HG03095 (cell line): ENCODE results near the gene CACTIN.

Experiments
- ATAC-seq: cut with Tn5 transposase; IDR thresholded peaks from one replicate; pipeline ENCODE4 v1.9.1; 2021; ENCODE audit warnings: moderate library complexity; ENCODE audit not compliant: unreplicated experiment

CACTIN gene

GRCh38 chr19:3646336-3647092 is 19.9 kb upstream of the CACTIN start:
- ATAC-seq = no peak

GRCh38 chr19:3645726-3646125 is 19.1 kb upstream of the CACTIN start:
- no peak for ATAC-seq

- ATAC-seq = no peak
Measured at GRCh38 chr19:3645067-3645396, 18.4 kb upstream of the CACTIN start.

DNA sequence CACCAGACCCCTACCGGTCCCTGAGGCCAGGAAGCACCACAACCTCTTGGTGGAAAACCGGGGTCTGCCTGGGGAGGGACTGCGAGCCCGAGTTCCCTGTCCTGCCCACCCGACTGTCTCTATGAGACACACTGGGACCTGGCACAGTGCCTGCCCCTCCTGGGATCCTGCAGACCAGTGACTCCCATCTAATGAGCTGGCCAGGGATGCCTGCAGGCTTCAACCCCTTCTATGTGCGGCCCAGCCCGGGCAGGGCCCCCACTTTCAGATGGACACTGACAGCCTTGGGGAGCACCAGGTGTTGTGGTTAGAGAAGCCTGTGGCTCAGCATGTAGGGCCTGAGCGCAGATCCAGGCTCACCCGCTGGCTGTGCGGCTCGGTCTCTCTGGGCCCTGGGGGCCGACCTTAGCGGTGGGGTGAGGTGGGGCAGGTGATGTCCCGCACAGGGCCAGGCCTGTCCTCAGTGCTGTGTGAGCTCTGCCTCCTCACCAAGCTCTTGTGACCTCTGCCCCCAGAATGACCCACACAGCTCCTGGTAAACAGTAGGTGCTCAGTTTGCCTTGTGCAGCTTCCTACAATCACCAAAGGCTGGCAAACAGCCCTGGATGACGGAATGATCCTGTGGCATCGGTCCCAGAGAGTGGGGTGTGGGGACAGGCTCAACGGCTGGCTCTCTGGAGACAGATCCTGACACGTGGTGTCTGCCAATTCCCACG is 17.9 kb upstream of the CACTIN start:
- no peak for ATAC-seq

GRCh38 chr19:3643674-3644313 is 17.2 kb upstream of the CACTIN start:
- no peak for ATAC-seq

DNA sequence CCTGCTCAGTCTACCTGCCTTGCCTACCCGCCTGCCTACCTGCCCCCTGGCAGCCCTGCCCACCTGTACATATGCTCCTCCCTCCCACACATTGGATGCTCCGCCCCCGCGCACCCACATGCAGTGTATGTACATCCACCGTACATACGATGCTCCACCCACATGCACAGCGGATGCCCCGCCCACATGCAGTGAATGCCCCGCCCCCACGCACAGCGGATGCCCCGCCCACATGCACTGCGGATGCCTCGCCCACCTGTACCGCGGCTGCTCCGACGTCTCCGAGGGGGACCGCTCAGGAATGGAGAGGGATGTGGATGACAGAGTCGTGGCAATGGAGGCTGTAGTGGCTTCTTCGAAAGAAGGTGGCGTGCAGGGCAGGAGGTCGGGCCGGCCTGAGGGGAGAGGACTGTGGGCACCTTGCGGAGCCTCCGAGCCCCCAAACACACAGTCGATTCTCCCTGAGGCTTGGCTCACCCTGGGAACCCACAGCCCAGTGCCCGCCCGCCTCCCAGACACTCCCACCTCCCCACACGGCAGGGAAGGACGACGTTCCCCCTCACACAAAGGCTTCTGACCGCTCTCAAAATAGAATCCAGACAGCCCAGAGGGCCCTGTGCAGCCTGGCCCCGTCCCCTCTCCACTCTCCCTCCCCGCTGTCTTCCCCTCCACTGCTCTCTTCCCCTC is 16.5 kb upstream of the CACTIN start:
- no peak for ATAC-seq

GRCh38 chr19:3642296-3642695 is 15.7 kb upstream of the CACTIN start:
- no peak for ATAC-seq

DNA sequence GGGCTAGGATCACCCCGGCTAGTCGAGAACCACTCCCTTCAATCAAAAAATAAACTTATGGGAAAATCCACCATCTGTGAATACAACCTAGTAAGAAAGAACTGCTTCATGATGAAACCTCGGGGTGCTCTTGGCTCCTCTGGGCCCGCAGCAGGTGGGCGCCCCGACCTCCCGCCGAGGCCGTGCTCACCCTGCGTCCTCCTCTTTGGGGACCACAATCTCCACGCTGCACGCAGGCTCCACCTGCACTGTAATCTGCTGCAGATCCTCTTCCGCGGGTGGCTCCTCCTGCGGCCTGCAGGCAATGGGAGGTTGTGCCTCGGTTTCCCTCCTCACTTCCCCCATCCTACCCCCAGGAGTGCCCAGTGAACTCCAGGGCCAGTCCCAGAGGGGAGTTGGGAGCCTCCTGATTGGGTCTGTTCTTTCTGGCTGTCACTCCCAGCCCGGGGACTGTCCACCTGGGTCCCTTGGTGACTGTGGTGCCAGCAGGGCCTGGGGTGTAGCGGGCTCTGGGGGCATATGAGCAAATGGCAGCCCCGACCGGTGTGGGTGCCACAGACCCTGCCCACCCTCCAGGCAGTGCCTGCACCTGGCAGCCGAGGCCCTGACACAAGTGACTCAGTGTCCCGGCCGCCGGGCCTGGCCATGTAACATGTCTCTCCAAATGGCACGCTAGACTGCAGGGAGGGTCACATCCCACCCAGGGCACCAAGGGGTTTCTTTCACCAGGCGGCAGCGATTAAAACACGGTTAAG is 15.1 kb upstream of the CACTIN start:
- ATAC-seq = no peak

GRCh38 chr19:3639479-3639878 is 12.9 kb upstream of the CACTIN start:
- no peak for ATAC-seq

DNA sequence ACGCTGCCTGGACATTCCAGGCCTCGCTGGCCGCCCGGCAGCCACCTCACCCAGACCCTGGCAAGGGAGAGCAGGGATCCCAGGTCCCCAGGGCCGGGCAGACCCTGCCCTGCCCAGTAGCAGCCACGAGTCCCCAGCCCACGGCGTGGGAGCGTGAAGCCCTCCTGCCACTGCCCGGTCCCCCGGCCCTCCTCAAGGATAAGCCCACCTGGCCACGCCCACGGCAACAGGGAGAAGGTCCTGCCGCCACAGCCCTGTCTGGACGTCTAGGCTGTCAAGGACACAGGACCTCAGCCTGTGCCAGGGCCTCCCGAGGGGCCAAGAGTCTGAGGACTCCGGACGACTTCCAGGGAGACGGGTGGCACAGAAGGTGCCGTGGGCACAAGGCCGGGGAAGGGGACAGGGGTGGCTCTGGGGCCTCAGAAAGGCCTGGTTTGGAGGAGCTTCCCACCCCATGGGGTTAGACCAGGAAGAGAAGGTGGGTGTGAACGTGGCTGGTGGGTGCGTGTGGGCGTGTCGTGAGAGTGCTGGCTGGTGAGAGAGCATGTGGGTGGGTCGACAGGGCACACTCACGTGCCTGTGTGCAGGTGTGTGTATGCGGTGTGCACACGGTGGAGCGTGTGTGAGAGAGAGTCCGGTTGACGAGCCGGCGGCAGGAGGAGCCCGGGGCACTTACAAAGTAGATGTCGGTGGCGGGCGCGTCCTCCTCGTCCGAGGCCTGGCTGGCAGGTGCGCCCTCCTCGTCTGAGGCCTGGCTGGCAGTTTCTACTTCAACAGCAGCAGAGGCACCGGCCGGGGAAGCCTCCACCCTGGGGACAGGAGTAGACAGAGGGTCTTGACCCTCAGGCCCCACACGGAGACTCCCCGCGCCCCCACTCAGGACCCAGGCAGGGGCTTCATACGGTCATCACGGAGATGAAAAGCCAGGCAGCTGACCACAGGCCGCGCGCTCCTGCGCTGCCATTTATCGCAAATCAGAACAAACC is 11.9 kb upstream of the CACTIN start:
- ATAC-seq = no peak

DNA sequence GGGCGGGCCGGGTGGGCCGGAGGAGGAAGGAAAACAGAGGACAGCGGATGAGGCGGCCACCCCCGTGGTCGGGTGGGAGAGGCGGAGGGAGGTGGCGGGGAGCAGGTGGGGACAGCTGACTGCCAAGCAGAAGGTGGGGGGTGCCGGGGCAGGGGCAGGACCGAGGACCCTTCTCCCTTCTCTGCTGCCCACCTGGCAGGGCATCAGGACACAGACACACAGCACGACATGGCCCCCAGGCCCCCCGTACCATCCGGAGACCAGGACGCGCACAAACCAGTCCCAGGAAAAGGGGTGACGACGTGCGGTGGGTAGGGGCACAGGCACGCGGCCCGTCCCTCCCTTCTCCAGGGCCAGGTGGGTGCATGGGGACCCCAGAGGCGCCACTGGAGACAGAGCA is 11.0 kb upstream of the CACTIN start:
- no peak for ATAC-seq

DNA sequence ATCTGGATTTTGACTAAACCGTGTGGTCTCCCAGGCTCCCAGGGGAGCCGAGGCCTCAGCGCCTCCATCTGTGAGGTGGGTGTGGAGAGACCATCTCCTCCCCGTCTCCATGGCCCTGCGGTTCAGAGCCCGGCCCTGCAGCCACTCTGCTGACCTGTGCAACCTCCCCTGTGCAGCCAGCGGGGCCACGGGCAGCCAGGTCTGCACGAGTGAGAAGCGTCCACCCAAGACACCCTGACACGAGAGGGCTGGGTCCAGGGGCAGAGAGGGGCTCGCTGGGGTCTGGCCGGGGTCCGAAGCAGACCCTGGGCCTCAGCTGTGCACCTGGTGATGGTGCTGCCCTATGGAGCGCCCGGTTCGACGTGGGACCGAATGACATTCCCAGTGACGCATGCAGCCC is 10.4 kb upstream of the CACTIN start:
- no peak for ATAC-seq

GRCh38 chr19:3636506-3636905 is 9.9 kb upstream of the CACTIN start:
- no peak for ATAC-seq

- ATAC-seq = no peak
Measured at GRCh38 chr19:3634496-3635045, 8.0 kb upstream of the CACTIN start.

DNA sequence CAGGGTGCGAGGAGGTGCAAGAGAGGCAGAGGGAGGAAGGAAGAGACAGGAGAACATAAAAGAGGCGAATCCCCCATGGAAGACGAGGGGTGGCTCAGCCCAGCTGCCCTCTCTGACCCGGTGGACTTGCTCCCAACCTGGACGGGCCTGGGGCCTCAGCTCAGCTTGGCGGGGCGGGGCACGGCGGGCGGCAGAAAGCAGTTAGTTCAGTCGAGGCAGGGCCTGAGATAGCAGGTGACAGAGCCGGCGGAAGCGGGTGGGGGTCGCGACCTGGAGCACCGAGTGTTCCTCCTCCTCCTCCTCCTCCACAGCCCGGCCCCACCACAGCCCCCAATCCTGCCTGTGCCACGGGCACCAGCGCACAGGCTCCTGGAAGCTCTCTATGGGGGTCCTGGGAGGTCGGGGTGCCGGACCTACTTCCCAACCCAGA is 7.0 kb upstream of the CACTIN start:
- ATAC-seq = no peak

- ATAC-seq = no peak
Measured at GRCh38 chr19:3632739-3633558, 6.4 kb upstream of the CACTIN start.

- ATAC-seq = no peak
Measured at GRCh38 chr19:3632098-3632497, 5.5 kb upstream of the CACTIN start.

DNA sequence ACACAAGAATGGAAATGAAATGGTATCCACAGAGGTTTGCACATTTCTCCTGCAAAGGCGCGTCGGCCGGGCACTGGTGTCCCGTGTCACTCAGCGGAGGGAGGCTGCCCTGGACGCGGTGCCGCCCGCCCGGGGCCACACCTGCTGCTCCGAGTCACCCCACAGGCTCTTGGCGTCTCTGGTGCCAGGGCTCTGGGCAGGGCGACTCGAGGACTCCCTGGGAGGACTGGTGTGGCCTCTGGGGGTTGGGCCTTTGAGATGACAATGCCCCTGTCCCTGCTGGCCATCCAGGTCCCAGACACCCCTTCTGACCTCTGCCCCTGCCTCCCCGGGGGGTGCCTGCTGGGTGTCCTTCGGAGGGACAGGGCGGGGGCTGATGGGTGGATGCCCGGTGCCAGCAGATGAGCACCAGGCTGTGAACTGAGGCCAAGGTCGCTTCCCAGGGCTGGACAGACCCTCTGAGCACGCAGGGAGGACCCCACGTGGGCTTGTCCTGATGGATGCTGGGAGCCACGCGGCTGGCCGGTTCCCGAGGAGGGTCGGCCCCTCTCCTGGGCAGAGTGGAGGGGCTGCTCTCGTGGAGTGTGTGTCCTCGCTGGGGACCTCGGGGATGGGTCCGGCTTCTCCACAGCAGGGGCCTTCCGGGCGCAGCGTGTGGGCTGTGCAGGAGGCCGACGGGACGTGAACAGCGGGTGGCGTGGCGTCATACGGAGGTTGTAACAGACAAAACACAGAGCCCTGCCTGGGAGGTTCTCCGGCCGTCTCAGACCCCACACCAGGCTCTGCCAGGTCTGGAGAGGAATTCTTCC is 4.7 kb upstream of the CACTIN start:
- ATAC-seq = no peak
